Measurements from ENCODE around the gene ARMCX6. TPM values are rescaled to one million over a fixed set of nuclear protein-coding genes. Genes with fewer than 3 reads are reported as not detected.

Gene ARMCX6
- total and polyA plus RNA-seq, 2 of the 8 experiments (the other 6 are each of a cell fraction or from before 2014, with no cell fraction given): 24.9 to 40.0 TPM

DNA sequence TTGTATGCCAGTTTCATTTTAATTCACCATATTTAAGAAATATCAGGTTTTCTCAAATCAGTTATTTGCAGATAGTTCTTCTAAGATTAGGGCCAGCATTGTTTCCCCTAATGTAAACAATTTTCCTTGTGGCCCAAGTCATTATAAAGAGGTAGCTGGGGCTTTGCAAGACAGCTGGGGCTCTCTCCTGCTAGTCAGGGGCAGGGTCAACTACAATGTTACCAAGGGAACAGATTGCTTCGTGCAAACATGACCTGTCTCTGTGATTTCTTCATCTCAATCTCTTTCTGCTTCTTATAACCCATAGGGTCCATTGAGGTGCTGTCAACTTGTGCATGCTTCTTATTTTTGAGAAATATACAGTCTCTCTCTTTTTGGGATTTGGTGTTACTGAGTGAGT lies 12.1 kb downstream of the ARMCX6 start:
- H2BK120ac ChIP-seq (replicated peaks; ENCODE audit: low read depth, low read length): no peak overlapping the region
- H2AFZ ChIP-seq (ENCODE audit: low read length): no peak overlapping the region
- H3K4me3 ChIP-seq (ENCODE audit: extremely low read depth in 1 of 4, insufficient read depth in 2 of 4, low read depth in 3 of 4, low read length in 4 of 4): no peak overlapping the region
- no peak for FAIRE-seq
- WGBS, 2 experiments (ENCODE audit: extremely low coverage in 1 of 2, insufficient coverage in 1 of 2, insufficient read length in 1 of 2, insufficient replicate concordance in 2 of 2, low coverage in 1 of 2, low lambda C conversion rate in 2 of 2, missing lambda C conversion rate in 1 of 2): 71% methylated on average over 1 of the region's 1 CpG; no CpG with 5 or more reads in 1 of the 2 experiments
- H3K27ac ChIP-seq (ENCODE audit: low read depth, low read length): no peak overlapping the region
- no peak overlapping the region for H3K14ac ChIP-seq (ENCODE audit: insufficient read length)
- no peak overlapping the region for H3K4ac ChIP-seq (replicated peaks; ENCODE audit: insufficient read length, low read depth, low read length)
- no peak overlapping the region for H2AK5ac ChIP-seq (ENCODE audit: low read depth, low read length)
- H3K79me2 ChIP-seq (ENCODE audit: control insufficient read depth in 1 of 2, insufficient read depth in 2 of 2, low read length in 2 of 2): no peaks in the 10 kb centered on the region
- H3K9me3 ChIP-seq (ENCODE audit: insufficient read depth in 2 of 2, low read depth in 1 of 2, low read length in 1 of 2): no peaks in the 10 kb centered on the region
- H3K4me1 ChIP-seq (replicated peaks in 1 of 4; ENCODE audit: control insufficient read depth in 3 of 4, insufficient read depth in 4 of 4, low read length in 3 of 4): no peaks in the 10 kb centered on the region
- TF ChIP-seq CTBP2 (IDR thresholded peaks at IDR 0.05; ENCODE audit: borderline replicate concordance, insufficient read depth, insufficient read length, low read length): no peak
- TF ChIP-seq EGR1 (IDR thresholded peaks at IDR 0.05; ENCODE audit: borderline replicate concordance, low read depth, low read length): no peak
- no peak for TF ChIP-seq HDAC6 (IDR thresholded peaks at IDR 0.05; ENCODE audit: low read depth, low read length)
- TF ChIP-seq, protein P1, sequence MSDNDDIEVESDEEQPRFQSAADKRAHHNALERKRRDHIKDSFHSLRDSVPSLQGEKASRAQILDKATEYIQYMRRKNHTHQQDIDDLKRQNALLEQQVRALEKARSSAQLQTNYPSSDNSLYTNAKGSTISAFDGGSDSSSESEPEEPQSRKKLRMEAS (IDR thresholded peaks at IDR 0.05): no peak
- no peak overlapping the region for H3K56ac ChIP-seq (replicated peaks; ENCODE audit: insufficient read length, low read depth, low read length)
- H3K36me3 ChIP-seq (ENCODE audit: control insufficient read depth in 2 of 4, insufficient read depth in 4 of 4, low read length in 3 of 4): no peaks in the 10 kb centered on the region
- no peaks in the 10 kb centered on the region for H3K23me2 ChIP-seq (ENCODE audit: low read depth, low read length)
- no peak overlapping the region for H2BK5ac ChIP-seq (ENCODE audit: low read depth, low read length)
- no peaks in the 10 kb centered on the region for H4K20me1 ChIP-seq (replicated peaks in 1 of 2; ENCODE audit: control insufficient read depth in 1 of 2, insufficient read depth in 2 of 2, low read length in 2 of 2)
- no peak overlapping the region for H2BK15ac ChIP-seq (ENCODE audit: low read length)
- no peak overlapping the region for H3K4me2 ChIP-seq (ENCODE audit: insufficient read depth in 1 of 2, low read depth in 2 of 2, low read length in 2 of 2)
- H4K5ac ChIP-seq (ENCODE audit: insufficient read length, low read depth, low read length): no peak overlapping the region
- H4K8ac ChIP-seq (ENCODE audit: extremely low read depth, insufficient read depth, low read length): no peak overlapping the region
- DNase-seq (ENCODE audit: low read depth in 1 of 2, low spot score in 2 of 2): no peak
- H3K23ac ChIP-seq (ENCODE audit: insufficient read length): no peak overlapping the region
- H3K79me1 ChIP-seq (ENCODE audit: low read depth, low read length): no peaks in the 10 kb centered on the region
- H3K18ac ChIP-seq (ENCODE audit: extremely low read depth, low read length): no peak overlapping the region
- H4K91ac ChIP-seq (replicated peaks; ENCODE audit: insufficient read length, low read length): no peak overlapping the region
- no peak overlapping the region for H3K9ac ChIP-seq (replicated peaks in 1 of 4; ENCODE audit: extremely low read depth in 1 of 4, low read depth in 3 of 4, low read length in 3 of 4)
- H2BK20ac ChIP-seq (ENCODE audit: low read length): no peak overlapping the region
- no peaks in the 10 kb centered on the region for H3K27me3 ChIP-seq (replicated peaks in 1 of 4; ENCODE audit: control insufficient read depth in 3 of 4, extremely low read depth in 1 of 4, insufficient read depth in 3 of 4, low read length in 3 of 4)
- ChIA-PET POLR2A (ENCODE audit: partially characterized antibody) (no interaction called here), CTCF (ENCODE audit: partially characterized antibody) (no interaction called here)
- H2BK12ac ChIP-seq (ENCODE audit: low read depth, low read length): no peak overlapping the region
